Peyer's patch (tissue), 4 donors: Measurements from ENCODE around the gene MRPL14. TPM values are rescaled to one million over a fixed set of nuclear protein-coding genes. Genes with fewer than 3 reads are reported as not detected.

Source experiments
- DNase-seq, 3 donors: peaks; one replicate each; pipeline ENCODE4 v3.0.0-alpha.2; 2017 to 2019
- H3K27ac ChIP-seq, 4 donors: fragments of 200-600 bp; sonication (generic); one replicate each; pipeline ENCODE4 v1.5.1; 2016 to 2019
- H3K27me3 ChIP-seq, 2 donors: fragments of 200-600 bp; sonication (generic); one replicate each; pipeline ENCODE4 v1.5.1; 2019
- H3K36me3 ChIP-seq, 3 donors: fragments of 200-600 bp; sonication (generic); one replicate each; pipeline ENCODE4 v1.5.1; 2016 to 2019
- H3K4me1 ChIP-seq, 4 donors: fragments of 200-600 bp; sonication (generic); one replicate each; pipeline ENCODE4 v1.5.1; 2016 to 2019
- H3K4me3 ChIP-seq, 4 donors: fragments of 200-600 bp; sonication (generic); 1 replicate in 3 of 4; 2 replicates in 1 of 4; pipeline ENCODE4 v1.5.1; 2016 to 2019; ENCODE audit warnings: mild to moderate bottlenecking in 1 of 4
- H3K9me3 ChIP-seq, 4 donors: fragments of 200-600 bp; sonication (generic); one replicate each; pipeline ENCODE4 v1.5.1; 2016 to 2019; ENCODE audit warnings: mild to moderate bottlenecking in 1 of 4
- POLR2A ChIP-seq, 2 donors: fragments of 450-650 bp; IDR thresholded peaks; one replicate each; pipeline ENCODE4 v1.5.1; 2017; ENCODE audit warnings: antibody characterized with exemption in 2 of 2, mild to moderate bottlenecking in 2 of 2, moderate library complexity in 2 of 2
- total RNA-seq, 4 donors: library from RNA; depleted of rRNA; stranded (reverse); fragments of >200 nt; gene quantifications; one replicate each; pipeline ENCODE4 v1.1.0, GENCODE V29; 2016
- TF ChIP-seq, protein P1 (sequence below), 6 experiments: fragments of 450-650 bp in 4 of 6; fragments of 200-600 bp in 2 of 6; sonication (generic) in 1 of 6; IDR thresholded peaks; one replicate each; pipeline ENCODE4 v1.5.1; 2017 to 2019; ENCODE audit warnings: antibody characterized with exemption in 6 of 6, mild to moderate bottlenecking in 3 of 6, moderate library complexity in 1 of 6

Gene MRPL14
- total RNA-seq, 4 donors from 2014 or later, result 35.5 to 51.1 (median 42.6) TPM

DNA sequence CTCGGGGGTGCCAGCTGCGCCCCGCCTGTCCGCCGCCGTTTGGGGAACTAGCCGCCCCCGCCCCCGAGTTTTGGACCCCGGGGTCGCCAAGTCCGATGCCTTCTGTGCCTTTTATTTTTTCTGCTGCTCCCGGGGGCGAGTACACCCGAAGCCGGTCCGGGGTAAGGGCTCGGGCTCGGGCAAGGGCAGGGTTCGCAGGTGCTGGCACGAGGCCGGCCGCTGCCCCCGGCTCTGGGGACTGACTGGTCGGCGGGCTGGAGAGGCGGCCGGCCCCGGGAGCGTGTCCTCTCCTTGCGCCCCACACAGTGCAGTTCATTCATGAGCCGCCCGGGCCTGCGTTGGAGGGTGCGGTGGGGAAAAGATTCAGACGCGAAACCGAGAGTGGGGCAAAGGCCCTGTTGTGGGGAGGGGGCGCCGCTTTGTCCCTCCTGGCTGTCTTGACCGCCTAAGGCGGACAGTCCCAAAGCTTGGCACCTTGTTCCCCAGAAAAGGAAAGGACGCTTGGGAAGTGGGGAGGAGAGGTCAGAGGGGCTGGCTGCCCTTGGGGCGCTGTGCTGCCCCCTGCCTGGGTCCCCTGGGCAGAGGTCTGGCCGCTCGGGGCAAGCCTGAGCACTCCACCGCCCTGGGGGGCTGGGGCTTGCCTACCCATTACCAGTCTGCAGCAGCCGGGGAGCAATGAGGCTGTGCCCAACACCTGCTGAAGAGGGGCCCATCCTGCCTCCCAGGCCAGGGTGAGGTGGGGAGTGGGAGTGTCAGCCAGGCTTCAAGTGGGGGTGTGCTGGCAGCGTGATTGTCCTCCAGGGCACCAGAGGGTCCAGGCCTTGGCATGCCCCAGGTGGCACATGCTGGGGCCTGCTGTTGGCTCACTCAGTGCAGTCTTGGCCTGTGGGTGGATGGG, 1.0 kb upstream of the MRPL14 start:
- TF ChIP-seq, protein P1, sequence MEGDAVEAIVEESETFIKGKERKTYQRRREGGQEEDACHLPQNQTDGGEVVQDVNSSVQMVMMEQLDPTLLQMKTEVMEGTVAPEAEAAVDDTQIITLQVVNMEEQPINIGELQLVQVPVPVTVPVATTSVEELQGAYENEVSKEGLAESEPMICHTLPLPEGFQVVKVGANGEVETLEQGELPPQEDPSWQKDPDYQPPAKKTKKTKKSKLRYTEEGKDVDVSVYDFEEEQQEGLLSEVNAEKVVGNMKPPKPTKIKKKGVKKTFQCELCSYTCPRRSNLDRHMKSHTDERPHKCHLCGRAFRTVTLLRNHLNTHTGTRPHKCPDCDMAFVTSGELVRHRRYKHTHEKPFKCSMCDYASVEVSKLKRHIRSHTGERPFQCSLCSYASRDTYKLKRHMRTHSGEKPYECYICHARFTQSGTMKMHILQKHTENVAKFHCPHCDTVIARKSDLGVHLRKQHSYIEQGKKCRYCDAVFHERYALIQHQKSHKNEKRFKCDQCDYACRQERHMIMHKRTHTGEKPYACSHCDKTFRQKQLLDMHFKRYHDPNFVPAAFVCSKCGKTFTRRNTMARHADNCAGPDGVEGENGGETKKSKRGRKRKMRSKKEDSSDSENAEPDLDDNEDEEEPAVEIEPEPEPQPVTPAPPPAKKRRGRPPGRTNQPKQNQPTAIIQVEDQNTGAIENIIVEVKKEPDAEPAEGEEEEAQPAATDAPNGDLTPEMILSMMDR (IDR thresholded peaks at IDR 0.05), result peak in 3 of 6 experiments; percentile 14 to 38 (median 35)
- TF ChIP-seq POLR2A (IDR thresholded peaks at IDR 0.05), result no peak
- DNase-seq, result peak; percentile 31 to 64 (median 58)
- H3K27ac ChIP-seq, result peak overlapping the region; percentile 89 to 95 (median 92)
- H3K4me1 ChIP-seq, result peaks cover 5 to 59% (median 11%) of the 10 kb centered on the region in 4 donors
- H3K4me3 ChIP-seq, result peak overlapping the region; percentile 59 to 98 (median 84)
- H3K27me3 ChIP-seq, result no peaks in the 10 kb centered on the region
- H3K9me3 ChIP-seq, result no peaks in the 10 kb centered on the region
- H3K36me3 ChIP-seq, result no peaks in the 10 kb centered on the region

DNA sequence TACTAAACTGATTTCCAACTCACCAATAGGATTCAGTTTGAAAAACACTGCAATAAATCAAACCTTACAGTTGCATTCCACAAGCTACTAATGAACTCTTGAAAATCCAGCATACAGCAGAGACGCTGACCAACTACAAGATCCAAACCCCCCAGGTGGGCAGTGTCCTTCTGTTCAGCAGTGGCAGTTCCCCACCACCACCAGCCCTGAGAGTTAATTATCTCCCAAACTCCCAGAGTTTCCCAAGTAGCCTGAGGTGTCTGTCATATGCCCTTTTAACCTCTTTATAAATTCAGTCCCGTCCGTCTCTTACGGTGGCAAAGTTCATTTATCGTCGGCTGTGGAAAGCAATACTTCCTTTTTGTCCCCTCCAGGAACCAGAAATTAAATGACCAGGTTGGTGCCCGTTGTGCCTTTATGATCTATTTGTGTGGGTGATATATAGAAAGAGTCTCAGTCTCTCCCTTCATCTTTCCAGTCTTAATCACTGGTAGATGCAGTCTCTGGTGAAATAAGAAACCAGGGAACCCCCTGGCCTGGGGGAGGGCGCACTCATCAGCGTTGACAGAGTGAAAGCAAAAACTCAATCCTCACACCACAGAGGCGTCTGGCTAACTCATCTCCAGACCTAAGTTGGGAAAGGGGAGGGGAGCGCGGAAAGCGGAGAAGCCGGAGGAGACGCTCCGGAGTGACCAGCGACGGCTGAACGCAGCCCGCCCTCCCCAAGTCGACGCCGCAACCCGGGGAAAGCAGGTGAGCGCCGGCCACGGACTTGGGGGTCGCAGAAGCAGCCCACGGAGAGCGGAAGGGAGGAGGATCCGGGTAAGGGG, 717 bp downstream of the MRPL14 start:
- Histone ChIP-seq H3K4me3 (peak overlapping the region; percentile 59 to 98 (median 84)), H3K4me1 (peaks cover 4 to 57% (median 9%) of the 10 kb centered on the region in 4 donors), H3K9me3 (no peaks in the 10 kb centered on the region), H3K36me3 (no peaks in the 10 kb centered on the region), H3K27ac (peak overlapping the region; percentile 89 to 95 (median 92)), H3K27me3 (no peaks in the 10 kb centered on the region)
- DNase-seq, result peak; percentile 55 to 69 (median 68)
- TF ChIP-seq POLR2A (IDR thresholded peaks at IDR 0.05), result peak; percentile 53 to 60
- TF ChIP-seq, protein P1 (IDR thresholded peaks at IDR 0.05), result no peak

DNA sequence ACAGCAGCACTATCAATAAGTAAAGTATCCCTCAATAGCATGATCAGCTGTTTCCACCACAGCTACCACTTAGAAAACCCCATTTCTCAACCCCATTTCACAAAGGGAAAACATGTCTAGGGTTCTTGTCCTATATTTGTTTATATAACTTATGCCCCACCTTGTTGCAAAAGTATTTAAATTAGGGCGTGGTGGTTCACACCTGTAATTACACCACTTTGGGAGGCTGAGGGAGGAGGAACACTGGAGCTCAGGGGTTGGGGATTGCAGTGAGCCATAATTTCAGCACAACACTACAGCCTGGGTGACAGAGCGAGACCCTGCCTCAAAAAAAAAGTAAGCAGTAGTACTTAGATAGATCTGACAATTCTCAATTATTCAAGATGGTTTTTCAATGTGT, 3.7 kb downstream of the MRPL14 start:
- Histone ChIP-seq H3K27ac (peak overlapping the region in 1 of 4 donors; percentile 25), H3K4me1 (peaks cover 4 to 64% (median 7%) of the 10 kb centered on the region in 4 donors)

DNA sequence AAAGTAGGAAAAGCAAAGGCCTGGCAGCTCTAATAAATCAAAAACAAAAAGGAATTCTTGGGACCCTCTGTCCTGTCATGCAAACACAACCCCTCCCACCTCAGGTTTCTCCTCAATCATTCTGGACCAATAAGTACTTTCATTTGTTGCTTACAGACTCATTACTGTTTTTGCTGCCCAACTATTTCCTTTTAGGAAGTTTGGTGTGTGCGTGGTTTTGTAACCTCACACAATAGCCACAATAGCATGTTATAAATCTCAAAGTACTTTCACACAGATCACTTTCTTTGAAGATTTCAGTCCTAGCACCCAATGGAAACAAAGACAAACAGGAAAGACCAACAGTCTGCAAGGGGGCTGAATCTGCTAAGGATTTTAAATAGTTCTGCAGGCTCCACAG, 4.5 kb downstream of the MRPL14 start:
- Histone ChIP-seq H3K4me1 (peaks cover 0 to 59% (median 4%) of the 10 kb centered on the region in 4 donors), H3K27me3 (no peaks in the 10 kb centered on the region), H3K27ac (peak overlapping the region in 1 of 4 donors; percentile 25), H3K4me3 (no peak overlapping the region), H3K9me3 (no peaks in the 10 kb centered on the region), H3K36me3 (no peaks in the 10 kb centered on the region)
- TF ChIP-seq, protein P1 (IDR thresholded peaks at IDR 0.05), result no peak
- TF ChIP-seq POLR2A (IDR thresholded peaks at IDR 0.05), result no peak
- DNase-seq, result no peak

More for the DNA sequence above, 3.7 kb downstream of the MRPL14 start:
- Histone ChIP-seq H3K36me3 (no peaks in the 10 kb centered on the region), H3K4me3 (no peak overlapping the region), H3K27me3 (no peaks in the 10 kb centered on the region), H3K9me3 (no peaks in the 10 kb centered on the region)
- DNase-seq, result no peak
- TF ChIP-seq POLR2A (IDR thresholded peaks at IDR 0.05), result no peak
- TF ChIP-seq, protein P1 (IDR thresholded peaks at IDR 0.05), result no peak

DNA sequence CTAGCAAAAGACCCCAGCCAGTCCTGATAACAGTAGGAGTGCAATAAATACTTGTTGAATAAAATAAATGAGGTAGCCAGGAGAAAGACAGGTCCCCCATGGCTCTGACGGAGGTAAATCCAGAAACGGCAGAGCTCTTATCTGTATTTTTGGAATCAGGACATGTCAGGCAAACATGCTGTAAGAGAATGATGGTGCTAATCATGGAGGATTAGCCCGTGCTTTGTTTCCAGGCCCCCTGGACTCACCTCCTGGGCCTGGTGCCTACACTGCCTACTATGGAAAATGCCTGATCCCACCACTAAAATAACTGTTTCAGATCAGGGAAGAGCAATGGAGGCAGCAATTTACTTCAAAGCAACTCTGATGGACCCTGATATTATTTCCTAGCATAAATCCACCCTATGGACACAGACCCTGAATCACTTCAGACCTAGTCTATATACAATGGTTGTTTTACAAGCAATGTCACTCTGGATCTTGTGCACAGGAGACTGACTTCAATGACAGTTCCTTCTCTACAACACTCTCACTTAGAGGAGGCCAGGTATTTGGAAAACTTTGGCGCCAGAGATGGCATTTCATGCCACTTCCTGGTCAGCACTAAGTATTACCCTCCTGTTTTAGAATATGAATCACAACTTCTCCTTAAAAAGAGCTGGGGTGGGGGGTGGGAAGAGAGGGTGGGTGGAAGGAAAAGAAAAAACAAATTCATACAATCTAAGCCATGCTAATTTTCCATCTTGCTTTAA, 6.4 kb downstream of the MRPL14 start:
- Histone ChIP-seq H3K4me1 (peaks cover 0 to 65% (median under 1%) of the 10 kb centered on the region in 4 donors), H3K36me3 (no peaks in the 10 kb centered on the region), H3K9me3 (no peaks in the 10 kb centered on the region), H3K4me3 (no peak overlapping the region), H3K27me3 (no peaks in the 10 kb centered on the region), H3K27ac (no peak overlapping the region)
- DNase-seq, result no peak
- TF ChIP-seq, protein P1 (IDR thresholded peaks at IDR 0.05), result no peak
- TF ChIP-seq POLR2A (IDR thresholded peaks at IDR 0.05), result no peak
